ENCODE data around the gene BABAM2. TPM values are rescaled to one million over a fixed set of nuclear protein-coding genes. Genes with fewer than 3 reads are reported as not detected.

BABAM2 gene
- total RNA-seq, 1 experiment from 2014 or later = 16.3 TPM

DNA sequence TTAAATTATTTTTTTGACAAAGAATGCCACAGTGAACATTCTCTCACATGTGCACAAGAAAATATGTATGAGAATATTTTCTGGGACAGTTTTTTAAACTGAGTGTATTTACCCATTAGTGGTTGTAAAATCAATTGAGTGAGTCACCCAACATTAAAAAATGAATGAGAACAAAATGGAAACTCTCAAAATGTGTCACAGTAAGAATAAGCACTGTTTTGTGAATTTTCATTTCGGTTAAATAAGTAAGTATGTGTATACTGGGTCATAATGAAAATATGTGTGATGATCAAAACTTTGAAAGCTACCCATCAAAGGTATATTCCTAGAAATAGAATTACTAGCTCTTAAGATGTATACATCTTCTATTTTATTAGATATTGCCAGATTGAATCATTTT is 11.6 kb downstream of the BABAM2 start:
- Histone ChIP-seq H3K4me3 (ENCODE audit: low read length) (no peak overlapping the region), H3K36me3 (ENCODE audit: low read depth, low read length) (peaks cover 11% of the 10 kb centered on the region), H3K9me3 (ENCODE audit: low read length) (no peaks in the 10 kb centered on the region), H3K9ac (ENCODE audit: low read length) (no peak overlapping the region), H3K27ac (ENCODE audit: low read length) (peak overlapping the region; percentile 34), H3K9me2 (replicated peaks; ENCODE audit: low read length) (no peaks in the 10 kb centered on the region), H2AFZ (ENCODE audit: low read length) (no peak overlapping the region), H4K20me1 (ENCODE audit: low read length) (no peaks in the 10 kb centered on the region), H3F3A (ENCODE audit: low read length, unreplicated experiment) (no peaks in the 10 kb centered on the region), H3K79me2 (ENCODE audit: low read length) (no peaks in the 10 kb centered on the region), H3K4me1 (ENCODE audit: insufficient read depth, low read length) (peaks cover 15% of the 10 kb centered on the region), H3K4me2 (ENCODE audit: low read length) (0 out of 2 replicates have a peak overlapping the region, but pooled peaks have one; percentile 8), H3K27me3 (ENCODE audit: low read length) (no peaks in the 10 kb centered on the region)
- DNase-seq (peak; percentile 34), ATAC-seq (peak; percentile 64)
- intact Hi-C loops (cut with micrococcal nuclease) = no loop called here
- ChIA-PET POLR2A (ENCODE audit: unreplicated experiment) (no interaction called here), CTCF (no interaction called here)
- BruUV-seq (replicated peaks) = no TSS peak
- TF ChIP-seq EZH2phosphoT487 (IDR thresholded peaks at IDR 0.05; ENCODE audit: borderline replicate concordance, low read length) (no peak), EZH2 (IDR thresholded peaks at IDR 0.05; ENCODE audit: low read length, unreplicated experiment) (no peak)
- TF ChIP-seq, protein P1, sequence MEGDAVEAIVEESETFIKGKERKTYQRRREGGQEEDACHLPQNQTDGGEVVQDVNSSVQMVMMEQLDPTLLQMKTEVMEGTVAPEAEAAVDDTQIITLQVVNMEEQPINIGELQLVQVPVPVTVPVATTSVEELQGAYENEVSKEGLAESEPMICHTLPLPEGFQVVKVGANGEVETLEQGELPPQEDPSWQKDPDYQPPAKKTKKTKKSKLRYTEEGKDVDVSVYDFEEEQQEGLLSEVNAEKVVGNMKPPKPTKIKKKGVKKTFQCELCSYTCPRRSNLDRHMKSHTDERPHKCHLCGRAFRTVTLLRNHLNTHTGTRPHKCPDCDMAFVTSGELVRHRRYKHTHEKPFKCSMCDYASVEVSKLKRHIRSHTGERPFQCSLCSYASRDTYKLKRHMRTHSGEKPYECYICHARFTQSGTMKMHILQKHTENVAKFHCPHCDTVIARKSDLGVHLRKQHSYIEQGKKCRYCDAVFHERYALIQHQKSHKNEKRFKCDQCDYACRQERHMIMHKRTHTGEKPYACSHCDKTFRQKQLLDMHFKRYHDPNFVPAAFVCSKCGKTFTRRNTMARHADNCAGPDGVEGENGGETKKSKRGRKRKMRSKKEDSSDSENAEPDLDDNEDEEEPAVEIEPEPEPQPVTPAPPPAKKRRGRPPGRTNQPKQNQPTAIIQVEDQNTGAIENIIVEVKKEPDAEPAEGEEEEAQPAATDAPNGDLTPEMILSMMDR (conservative IDR thresholded peaks at IDR 0.05; ENCODE audit: low read depth, low read length) = no peak

DNA sequence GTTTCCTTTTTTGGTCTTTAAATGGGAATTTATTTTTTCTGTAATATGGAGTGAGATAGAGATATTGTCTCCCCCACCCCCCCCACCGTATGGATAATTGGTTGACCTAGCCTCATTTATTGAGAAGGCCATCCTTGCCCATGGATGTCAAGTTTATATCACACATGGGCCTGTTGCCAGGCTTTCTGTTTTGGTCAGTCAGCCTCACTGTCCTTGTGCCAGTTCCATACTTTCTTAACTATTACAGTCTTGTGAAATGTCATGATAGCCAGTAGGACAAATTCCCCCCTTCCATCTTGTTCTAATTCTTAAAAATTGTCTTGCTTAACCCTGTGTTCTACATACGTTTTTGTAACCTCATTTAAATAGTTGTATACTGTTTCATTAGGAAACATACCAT is 12.5 kb downstream of the BABAM2 start:
- Histone ChIP-seq H3K4me3 (ENCODE audit: low read length) (no peak overlapping the region), H3K4me2 (ENCODE audit: low read length) (no peak overlapping the region), H3K36me3 (ENCODE audit: low read depth, low read length) (peaks cover 8% of the 10 kb centered on the region), H3K27ac (ENCODE audit: low read length) (no peak overlapping the region), H3K27me3 (ENCODE audit: low read length) (no peaks in the 10 kb centered on the region), H3K9me3 (ENCODE audit: low read length) (no peaks in the 10 kb centered on the region), H4K20me1 (ENCODE audit: low read length) (no peaks in the 10 kb centered on the region), H3K9me2 (replicated peaks; ENCODE audit: low read length) (no peaks in the 10 kb centered on the region), H3K4me1 (ENCODE audit: insufficient read depth, low read length) (peaks cover 15% of the 10 kb centered on the region), H3K79me2 (ENCODE audit: low read length) (no peaks in the 10 kb centered on the region), H3K9ac (ENCODE audit: low read length) (no peak overlapping the region), H3F3A (ENCODE audit: low read length, unreplicated experiment) (no peaks in the 10 kb centered on the region), H2AFZ (ENCODE audit: low read length) (no peak overlapping the region)
- intact Hi-C loops (cut with micrococcal nuclease) = no loop called here
- ATAC-seq (no peak), DNase-seq (no peak)
- ChIA-PET CTCF (no interaction called here), POLR2A (ENCODE audit: unreplicated experiment) (no interaction called here)
- no peak for TF ChIP-seq EZH2phosphoT487 (IDR thresholded peaks at IDR 0.05; ENCODE audit: borderline replicate concordance, low read length)
- TF ChIP-seq, protein P1 (conservative IDR thresholded peaks at IDR 0.05; ENCODE audit: low read depth, low read length) = no peak
- TF ChIP-seq EZH2 (IDR thresholded peaks at IDR 0.05; ENCODE audit: low read length, unreplicated experiment) = no peak
- no TSS peak for BruUV-seq (replicated peaks)

- TF ChIP-seq, protein P1 (conservative IDR thresholded peaks at IDR 0.05; ENCODE audit: low read depth, low read length) = no peak
- TF ChIP-seq EZH2phosphoT487 (IDR thresholded peaks at IDR 0.05; ENCODE audit: borderline replicate concordance, low read length) = no peak
- H3K9me2 ChIP-seq (replicated peaks; ENCODE audit: low read length) = no peaks in the 10 kb centered on the region
- DNase-seq (peak; percentile 34), ATAC-seq (peak; percentile 73)
- peaks cover 15% of the 10 kb centered on the region for H3K4me1 ChIP-seq (ENCODE audit: insufficient read depth, low read length)
- H3K36me3 ChIP-seq (ENCODE audit: low read depth, low read length) = no peaks in the 10 kb centered on the region; the same call in 1 of the 2 replicates
- H3K4me2 ChIP-seq (ENCODE audit: low read length) = no peak overlapping the region
- no peaks in the 10 kb centered on the region for H4K20me1 ChIP-seq (ENCODE audit: low read length)
- no TSS peak for BruUV-seq (replicated peaks)
- ChIA-PET CTCF (no interaction called here), POLR2A (ENCODE audit: unreplicated experiment) (no interaction called here)
- no peaks in the 10 kb centered on the region for H3F3A ChIP-seq (ENCODE audit: low read length, unreplicated experiment)
- no peaks in the 10 kb centered on the region for H3K27me3 ChIP-seq (ENCODE audit: low read length)
- intact Hi-C loops (cut with micrococcal nuclease) = no loop called here
- H3K27ac ChIP-seq (ENCODE audit: low read length) = no peak overlapping the region
- no peak overlapping the region for H2AFZ ChIP-seq (ENCODE audit: low read length)
- H3K9ac ChIP-seq (ENCODE audit: low read length) = no peak overlapping the region
- no peaks in the 10 kb centered on the region for H3K79me2 ChIP-seq (ENCODE audit: low read length)
- H3K4me3 ChIP-seq (ENCODE audit: low read length) = no peak overlapping the region
- no peaks in the 10 kb centered on the region for H3K9me3 ChIP-seq (ENCODE audit: low read length)
These were observed 13.3 kb downstream of the BABAM2 start for GRCh38 chr2:27903649-27904404.

All from PC-3 (cell line).